Lower lobe of right lung (tissue), 2 donors: ENCODE results near the gene CLEC14A. TPM values are rescaled to one million over a fixed set of nuclear protein-coding genes. Genes with fewer than 3 reads are reported as not detected.

Source experiments
- ATAC-seq, 2 donors: fragments of 200-7000 bp; cut with Tn5 transposase; one replicate each; pipeline ENCODE4 v1.9.1; 2020 to 2022; ENCODE audit warnings: mild to moderate bottlenecking in 2 of 2, moderate library complexity in 2 of 2
- DNase-seq: peaks from one replicate; pipeline ENCODE4 v3.0.0-alpha.2; 2020
- H3K27ac ChIP-seq: fragments of 200-600 bp; one replicate; pipeline ENCODE4 v1.8.0; 2022
- H3K27me3 ChIP-seq: fragments of 200-600 bp; one replicate; pipeline ENCODE4 v1.8.0; 2022; ENCODE audit warnings: low read depth
- H3K36me3 ChIP-seq: fragments of 200-600 bp; one replicate; pipeline ENCODE4 v1.8.0; 2022; ENCODE audit warnings: mild to moderate bottlenecking
- H3K4me1 ChIP-seq: fragments of 200-600 bp; one replicate; pipeline ENCODE4 v1.8.0; 2022
- H3K4me3 ChIP-seq: fragments of 200-600 bp; one replicate; pipeline ENCODE4 v1.8.0; 2022; ENCODE audit warnings: mild to moderate bottlenecking
- H3K9me3 ChIP-seq: fragments of 200-600 bp; one replicate; pipeline ENCODE4 v1.8.0; 2022
- intact Hi-C: fragments of 100-400 bp; cut with DNase I; formaldehyde crosslinking; loops from one replicate; pipeline ENCODE4 v1.11.0; 2022
- total RNA-seq: library from RNA; stranded (reverse); fragmentation: NEBNext Ultra II Directional; extraction: Animal tissue kit (Norgen Biotek cat#: 25700); gene quantifications from one replicate; pipeline ENCODE4 v1.2.1, GENCODE V29; 2021
- TF ChIP-seq, protein P1 (sequence below): fragments of 200-600 bp; IDR thresholded peaks from one replicate; pipeline ENCODE4 v1.8.0; 2022; ENCODE audit warnings: antibody characterized with exemption, mild to moderate bottlenecking
- donor health status: DM: no; HTN: yes; CAD: no; lungs with severe emphysema.

Gene CLEC14A
- total RNA-seq, 1 donor from 2014 or later, result 57.0 TPM

- Histone ChIP-seq H3K27me3 (peaks cover 21% of the 10 kb centered on the region), H3K36me3 (no peaks in the 10 kb centered on the region), H3K27ac (no peak overlapping the region), H3K4me3 (no peak overlapping the region), H3K9me3 (peaks cover 3% of the 10 kb centered on the region), H3K4me1 (peaks cover 15% of the 10 kb centered on the region)
- intact Hi-C loops, result no loop called here
- TF ChIP-seq, protein P1, sequence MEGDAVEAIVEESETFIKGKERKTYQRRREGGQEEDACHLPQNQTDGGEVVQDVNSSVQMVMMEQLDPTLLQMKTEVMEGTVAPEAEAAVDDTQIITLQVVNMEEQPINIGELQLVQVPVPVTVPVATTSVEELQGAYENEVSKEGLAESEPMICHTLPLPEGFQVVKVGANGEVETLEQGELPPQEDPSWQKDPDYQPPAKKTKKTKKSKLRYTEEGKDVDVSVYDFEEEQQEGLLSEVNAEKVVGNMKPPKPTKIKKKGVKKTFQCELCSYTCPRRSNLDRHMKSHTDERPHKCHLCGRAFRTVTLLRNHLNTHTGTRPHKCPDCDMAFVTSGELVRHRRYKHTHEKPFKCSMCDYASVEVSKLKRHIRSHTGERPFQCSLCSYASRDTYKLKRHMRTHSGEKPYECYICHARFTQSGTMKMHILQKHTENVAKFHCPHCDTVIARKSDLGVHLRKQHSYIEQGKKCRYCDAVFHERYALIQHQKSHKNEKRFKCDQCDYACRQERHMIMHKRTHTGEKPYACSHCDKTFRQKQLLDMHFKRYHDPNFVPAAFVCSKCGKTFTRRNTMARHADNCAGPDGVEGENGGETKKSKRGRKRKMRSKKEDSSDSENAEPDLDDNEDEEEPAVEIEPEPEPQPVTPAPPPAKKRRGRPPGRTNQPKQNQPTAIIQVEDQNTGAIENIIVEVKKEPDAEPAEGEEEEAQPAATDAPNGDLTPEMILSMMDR, result no peak
- DNase-seq (no peak), ATAC-seq (no peak)
Observed at GRCh38 chr14:38204719-38205115, 51.2 kb downstream of the CLEC14A start.

Other genes starting within 250 kb of the CLEC14A start
- gene SSTR1, start 48.2 kb downstream of the CLEC14A start, total RNA-seq, result 8.7 TPM